ENCODE results near the gene ABCC11.

- TF ChIP-seq CTCF (IDR thresholded peaks at IDR 0.05) (no peak), POLR2AphosphoS5 (IDR thresholded peaks at IDR 0.05) (no peak)
Observed at GRCh38 chr16:48165961-48166578, 81.3 kb downstream of the ABCC11 start.
